Spinal cord (tissue), 10 donors: ENCODE measurements around the gene GJA8. TPM values are rescaled to one million over a fixed set of nuclear protein-coding genes. Genes with fewer than 3 reads are reported as not detected.
"Not testable (repeated sequence)": the region's sequence is repeated elsewhere in the genome, so short reads cannot be mapped to it uniquely, and the experiment has no call there.

Experiments
- DNase-seq, 6 donors: peaks; one replicate each; pipeline versions ENCODE4 v3.0.0 to v3.0.0-alpha.2; 2013 to 2015; ENCODE audit warnings: low spot score in 6 of 6, low read depth in 4 of 6
- H3K27ac ChIP-seq: one replicate; pipeline ENCODE4 v1.5.1; 2013; ENCODE audit warnings: low read depth, low read length, control low read depth
- H3K27me3 ChIP-seq: one replicate; pipeline ENCODE4 v1.6.1; 2013; ENCODE audit warnings: low read length; ENCODE audit not compliant: control insufficient read depth, insufficient read depth
- H3K36me3 ChIP-seq: one replicate; pipeline ENCODE4 v1.6.1; 2013; ENCODE audit warnings: low read length; ENCODE audit not compliant: control insufficient read depth, insufficient read depth
- H3K4me1 ChIP-seq: one replicate; pipeline ENCODE4 v1.6.1; 2013; ENCODE audit warnings: low read length; ENCODE audit not compliant: control insufficient read depth, insufficient read depth
- H3K4me3 ChIP-seq: one replicate; pipeline ENCODE4 v1.5.1; 2013; ENCODE audit warnings: low read depth, low read length, control low read depth
- H3K9me3 ChIP-seq: one replicate; pipeline ENCODE4 v1.6.1; 2013; ENCODE audit warnings: low read length; ENCODE audit not compliant: control insufficient read depth, insufficient read depth
- WGBS: methylation state at CpG from one replicate; pipeline ENCODE4 v1.1.5; 2013; ENCODE audit warnings: missing lambda C conversion rate; ENCODE audit not compliant: insufficient coverage; 5-methylcytosine and 5-hydroxymethylcytosine counted together
- polyA plus RNA-seq, 2 donors: library from polyadenylated mRNA; unstranded; fragments of 120-200 nt; gene quantifications; one replicate each; pipeline ENCODE4 v1.2.1, GENCODE V29; 2013; ENCODE audit not compliant: insufficient read length in 2 of 2
- total RNA-seq, 2 donors: library from RNA; depleted of rRNA in 1 of 2; stranded (reverse); fragments of 120-200 nt in 1 of 2; fragments of >200 nt in 1 of 2; gene quantifications; one replicate each; pipeline versions ENCODE4 v1.2.3 to v1.2.4, GENCODE V29; 2013 to 2014
- donor health status: healthy.

The GJA8 gene
- total and polyA plus RNA-seq, 4 donors, result not detected

DNA sequence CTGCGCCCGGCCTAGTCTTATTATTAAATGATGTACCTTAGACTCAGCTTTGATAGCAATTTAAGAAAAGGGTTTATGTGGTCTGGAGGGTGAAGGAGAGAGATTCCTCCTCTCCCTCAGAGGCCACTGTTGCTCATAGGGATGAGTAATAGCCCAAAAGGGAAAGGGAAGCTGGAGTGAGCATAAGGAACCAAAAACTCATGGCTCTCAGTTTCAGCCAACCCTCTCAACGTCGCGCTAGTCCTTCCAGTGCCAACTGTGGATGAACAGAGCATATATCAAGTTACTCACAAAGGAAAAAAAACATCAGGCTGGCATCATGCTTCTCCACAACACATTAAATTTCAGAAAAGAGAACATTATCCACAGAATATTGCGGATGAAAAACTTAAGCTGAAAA lies 17.3 kb downstream of the GJA8 start:
- no peak for DNase-seq
- Histone ChIP-seq H3K27ac (no peak overlapping the region), H3K4me3 (no peak overlapping the region), H3K36me3 (no peaks in the 10 kb centered on the region), H3K4me1 (no peaks in the 10 kb centered on the region), H3K9me3 (no peaks in the 10 kb centered on the region), H3K27me3 (no peaks in the 10 kb centered on the region)
- WGBS, result 96% methylated on average over 4 of the region's 6 CpGs

DNA sequence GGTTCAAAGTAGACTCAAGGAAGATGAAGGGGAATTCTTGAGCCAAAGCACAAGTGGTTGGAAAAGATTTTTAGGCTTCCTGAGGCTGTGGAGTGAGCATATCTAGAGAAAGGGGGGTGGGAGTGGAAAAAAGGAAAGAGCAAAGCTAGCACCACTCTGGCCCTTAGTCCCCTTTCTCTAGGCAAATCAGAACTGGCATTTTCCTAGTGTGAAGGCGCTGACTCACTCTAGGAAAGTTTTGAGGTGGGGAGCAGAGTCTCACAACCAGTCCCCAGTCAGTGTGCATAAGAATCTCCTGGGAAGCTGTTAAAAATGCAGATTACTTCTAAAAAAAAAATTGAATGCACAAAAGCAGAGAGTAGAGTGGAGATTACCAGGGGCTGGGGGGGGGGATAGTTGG lies 22.2 kb downstream of the GJA8 start:
- Histone ChIP-seq H3K4me1 (no peaks in the 10 kb centered on the region), H3K4me3 (no peak overlapping the region), H3K27ac (no peak overlapping the region), H3K9me3 (no peaks in the 10 kb centered on the region), H3K27me3 (no peaks in the 10 kb centered on the region), H3K36me3 (no peaks in the 10 kb centered on the region)
- WGBS, result 80% methylated on average over 1 of the region's 1 CpG
- no peak for DNase-seq

DNA sequence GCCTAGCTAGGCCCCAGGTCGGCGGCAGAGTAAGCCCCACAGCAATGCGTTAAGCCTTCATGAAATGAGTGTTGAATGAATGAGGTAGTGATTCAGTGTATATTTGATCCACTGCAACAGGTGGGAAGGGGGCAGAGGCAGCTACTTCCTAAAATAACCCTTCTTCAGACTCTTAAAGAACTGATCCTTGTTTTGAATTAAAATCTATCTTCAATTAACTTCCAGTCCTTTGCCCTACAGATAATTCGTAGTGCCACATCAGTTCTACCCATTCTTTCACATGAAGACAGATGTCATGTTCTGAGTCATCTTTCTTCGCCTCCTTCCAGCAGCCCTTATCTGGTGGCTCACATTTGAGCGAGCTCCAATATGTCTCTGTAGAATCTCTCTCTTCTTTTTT lies 24.6 kb downstream of the GJA8 start:
- not testable (repeated sequence) for DNase-seq, H3K4me3 ChIP-seq, H3K36me3 ChIP-seq, H3K27ac ChIP-seq, H3K4me1 ChIP-seq, H3K9me3 ChIP-seq, H3K27me3 ChIP-seq
- WGBS, result no CpG with 5 or more reads among the region's 6 CpGs

DNA sequence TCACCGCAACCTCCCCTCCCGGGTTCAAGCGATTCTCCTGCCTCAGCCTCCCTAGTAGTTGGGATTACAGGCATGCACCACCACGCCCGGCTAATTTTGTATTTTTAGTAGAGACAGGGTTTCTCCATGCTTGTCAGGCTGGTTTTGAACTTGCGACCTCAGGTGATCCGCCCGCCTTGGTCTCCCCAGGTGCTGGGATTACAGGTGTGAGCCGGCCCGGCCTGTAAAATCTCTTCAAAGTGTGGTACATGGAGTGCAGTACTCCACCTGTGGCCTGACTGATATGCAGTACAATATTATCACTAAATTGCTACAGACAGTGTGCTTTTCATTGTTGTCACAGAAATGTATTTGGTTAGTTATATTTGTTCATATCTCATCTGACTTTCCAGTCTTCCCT lies 25.1 kb downstream of the GJA8 start:
- DNase-seq, H3K4me1 ChIP-seq, H3K27me3 ChIP-seq, H3K27ac ChIP-seq, H3K9me3 ChIP-seq, H3K4me3 ChIP-seq, H3K36me3 ChIP-seq: not testable (repeated sequence)
- no CpG with 5 or more reads among the region's 10 CpGs for WGBS

DNA sequence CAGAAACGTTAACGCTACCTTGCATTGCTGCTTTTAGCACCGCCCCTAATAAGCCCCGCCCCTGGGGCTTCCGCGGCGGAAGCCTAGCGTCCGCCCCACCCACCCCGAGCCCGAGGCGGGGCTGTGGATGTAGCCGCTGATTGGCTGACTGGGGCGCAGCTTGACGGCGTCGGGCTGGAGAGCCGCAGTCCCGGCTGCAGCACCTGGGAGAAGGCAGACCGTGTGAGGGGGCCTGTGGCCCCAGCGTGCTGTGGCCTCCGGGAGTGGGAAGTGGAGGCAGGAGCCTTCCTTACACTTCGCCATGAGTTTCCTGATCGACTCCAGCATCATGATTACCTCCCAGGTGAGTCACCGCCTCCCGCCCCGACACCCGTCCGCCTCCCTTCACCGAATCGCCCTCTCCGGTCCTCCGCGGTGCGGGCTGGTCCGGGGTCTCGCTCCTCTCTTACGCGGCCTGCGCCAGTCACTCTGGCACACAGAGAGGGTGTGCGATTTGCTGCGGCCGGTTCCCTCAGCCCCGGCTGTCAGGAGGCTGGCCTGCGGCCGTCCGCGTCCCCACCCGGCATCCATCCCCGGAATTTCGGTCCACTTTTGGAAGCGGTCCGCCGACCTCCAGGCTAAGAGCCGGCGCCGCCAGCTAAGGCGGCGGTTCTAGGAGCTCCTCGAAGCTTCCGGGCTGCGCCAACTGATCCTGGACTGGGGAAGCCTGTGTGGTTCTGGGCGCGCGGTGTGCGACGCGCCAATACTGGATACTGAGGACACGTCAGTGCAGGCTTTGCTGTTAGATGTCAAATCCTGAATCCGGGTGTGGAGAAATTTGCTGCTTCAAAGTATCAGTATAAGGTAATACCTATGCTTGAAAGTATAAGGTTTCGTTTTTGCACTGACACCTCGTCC lies 25.9 kb downstream of the GJA8 start, which contains the start of gene GPR89B:
Gene GPR89B, plus strand, starts transcription at position 185 of the 897 bp plus-strand sequence. Its CDS starts 117 bp downstream, at position 302.
- Histone ChIP-seq H3K4me3 (peak within 1 kb of the TSS; percentile 59), H3K27ac (peak within 1 kb of the TSS; percentile 17)
- not testable (repeated sequence) for H3K36me3 ChIP-seq, H3K27me3 ChIP-seq, H3K9me3 ChIP-seq, H3K4me1 ChIP-seq
- DNase-seq, result peak; percentile 53 to 97 (median 77)
- WGBS, result 0% methylated on average over 33 of the region's 72 CpGs

DNA sequence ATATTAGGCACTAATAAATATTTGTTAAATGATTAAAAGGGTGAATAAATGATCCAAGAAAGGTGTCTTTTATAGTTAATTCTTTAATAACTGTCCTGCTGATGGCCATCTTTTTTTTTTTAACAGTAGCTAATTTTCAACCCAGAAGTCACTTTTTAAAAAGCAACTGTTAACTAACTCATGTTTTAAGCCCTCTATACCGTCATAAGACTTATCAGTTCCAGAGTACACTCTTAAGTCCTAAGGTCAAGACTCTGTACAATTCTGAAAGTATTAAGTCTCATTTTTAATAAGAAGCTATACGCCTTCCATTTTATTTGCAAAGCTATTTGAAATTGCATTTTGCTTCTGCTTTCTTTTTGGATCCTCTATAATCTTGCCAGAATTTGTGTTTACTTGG lies 28.5 kb downstream of the GJA8 start:
- not testable (repeated sequence) for H3K9me3 ChIP-seq, H3K36me3 ChIP-seq, H3K4me1 ChIP-seq, H3K27me3 ChIP-seq, H3K4me3 ChIP-seq, H3K27ac ChIP-seq, DNase-seq
- no CpG with 5 or more reads among the region's 2 CpGs for WGBS

DNA sequence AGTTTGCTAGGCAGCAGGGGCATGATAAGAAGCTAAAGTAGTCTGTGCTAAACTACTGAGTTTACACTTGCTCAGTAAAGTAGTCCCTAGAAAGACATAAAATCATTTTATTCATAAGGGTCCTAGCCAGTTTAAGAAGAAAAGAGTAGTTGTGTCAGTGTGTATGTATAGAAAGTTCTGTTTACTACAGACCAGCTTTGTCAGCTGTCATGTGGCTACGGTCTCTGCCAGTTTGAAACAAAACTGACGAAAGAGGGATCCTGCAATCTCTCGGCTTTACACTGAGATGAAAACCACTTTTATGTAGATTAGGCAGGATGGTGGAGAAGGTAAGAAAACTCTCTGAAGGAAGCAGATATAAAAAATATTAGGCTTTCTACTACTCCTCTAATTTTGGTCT lies 32.7 kb downstream of the GJA8 start:
- not testable (repeated sequence) for H3K4me3 ChIP-seq, DNase-seq, H3K9me3 ChIP-seq, H3K36me3 ChIP-seq, H3K27ac ChIP-seq, H3K27me3 ChIP-seq, H3K4me1 ChIP-seq
- WGBS, result no CpG with 5 or more reads among the region's 3 CpGs

DNA sequence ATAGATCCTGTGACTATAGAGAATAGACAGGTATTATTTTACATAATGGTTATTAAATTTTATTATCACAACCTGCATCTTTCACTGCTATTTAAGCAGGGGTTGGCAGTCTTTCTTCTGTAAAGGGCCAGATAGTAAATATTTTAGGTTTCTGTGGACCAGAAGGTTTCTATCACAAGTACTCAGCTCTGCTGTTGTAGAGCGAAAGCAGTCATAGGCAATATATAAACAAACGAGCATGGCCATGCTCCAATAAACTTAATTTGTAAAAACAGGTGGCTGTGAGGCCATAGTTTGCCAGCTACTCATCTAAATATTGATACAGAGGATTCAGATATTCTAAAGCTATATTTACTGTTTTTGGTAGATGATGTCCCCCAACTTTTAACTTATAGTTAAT lies 37.9 kb downstream of the GJA8 start:
- not testable (repeated sequence) for H3K36me3 ChIP-seq, H3K27ac ChIP-seq, H3K27me3 ChIP-seq, H3K4me1 ChIP-seq, H3K4me3 ChIP-seq, H3K9me3 ChIP-seq, DNase-seq
- WGBS, result no CpG with 5 or more reads among the region's 2 CpGs

DNA sequence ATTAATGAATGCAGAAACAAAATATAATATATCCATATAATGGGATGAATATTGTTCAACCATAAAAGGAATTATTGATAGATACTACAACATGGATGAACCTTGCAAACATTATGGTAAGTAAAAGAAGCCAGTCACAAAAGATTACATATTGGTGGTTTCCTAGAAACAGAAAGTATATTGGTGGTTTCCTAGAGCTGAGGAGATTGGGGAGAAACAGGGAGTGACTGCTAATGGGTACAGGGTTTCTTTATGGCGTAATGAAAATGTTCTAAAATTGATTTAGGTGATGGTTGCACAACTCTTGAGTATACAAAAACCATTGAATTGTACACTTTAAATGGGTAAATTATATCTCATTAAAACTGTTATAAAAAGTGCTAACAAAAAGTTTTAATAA lies 40.0 kb downstream of the GJA8 start:
- H3K9me3 ChIP-seq, H3K4me3 ChIP-seq, H3K27ac ChIP-seq, H3K36me3 ChIP-seq, H3K27me3 ChIP-seq, DNase-seq, H3K4me1 ChIP-seq: not testable (repeated sequence)
- WGBS, result no CpG with 5 or more reads among the region's 1 CpG

DNA sequence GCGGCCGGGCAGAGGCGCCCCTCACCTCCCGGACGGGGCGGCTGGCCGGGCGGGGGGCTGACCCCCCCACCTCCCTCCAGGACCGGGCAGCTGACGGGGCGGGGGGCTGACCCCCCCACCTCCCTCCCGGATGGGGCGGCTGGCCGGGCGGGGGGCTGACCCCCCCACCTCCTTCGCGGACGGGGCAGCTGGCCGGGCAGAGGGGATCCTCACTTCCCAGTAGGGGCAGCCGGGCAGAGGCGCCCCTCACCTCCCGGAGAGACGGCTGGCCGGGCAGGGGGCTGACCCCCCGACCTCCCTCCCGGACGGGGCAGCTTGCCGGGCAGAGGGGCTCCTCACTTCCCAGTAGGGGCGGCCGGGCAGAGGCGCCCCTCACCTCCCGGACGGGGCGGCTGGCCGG lies 46.9 kb downstream of the GJA8 start:
- H3K9me3 ChIP-seq, DNase-seq, H3K36me3 ChIP-seq, H3K4me3 ChIP-seq, H3K27ac ChIP-seq, H3K4me1 ChIP-seq, H3K27me3 ChIP-seq: not testable (repeated sequence)
- 98% methylated on average over 13 of the region's 35 CpGs for WGBS
